Neural progenitor cell (in vitro differentiated cells): Measurements from ENCODE around the gene SEMA4D. TPM values are rescaled to one million over a fixed set of nuclear protein-coding genes. Genes with fewer than 3 reads are reported as not detected.

Experiments
- DNase-seq: peaks from one replicate; pipeline ENCODE4 v3.0.0-alpha.2; 2016; ENCODE audit warnings: low spot score
- H2AFZ ChIP-seq: fragments of 200-600 bp; sonication (generic); replicated peaks from 2 replicates; pipeline ENCODE4 v1.6.1; 2016; ENCODE audit warnings: antibody characterized with exemption
- H3F3A ChIP-seq: fragments of 200-600 bp; sonication (generic); 2 replicates; pipeline ENCODE4 v1.6.1; 2016; ENCODE audit warnings: antibody characterized with exemption, low read depth
- H3K27ac ChIP-seq: fragments of 200-600 bp; sonication (generic); 2 replicates; pipeline ENCODE4 v1.5.1; 2016; ENCODE audit warnings: mild to moderate bottlenecking
- H3K27me3 ChIP-seq: fragments of 200-600 bp; sonication (generic); 2 replicates; pipeline ENCODE4 v1.6.1; 2016; ENCODE audit warnings: mild to moderate bottlenecking, moderate library complexity
- H3K36me3 ChIP-seq: fragments of 200-600 bp; sonication (generic); 2 replicates; pipeline ENCODE4 v1.5.1; 2016
- H3K4me1 ChIP-seq: fragments of 200-600 bp; sonication (generic); 2 replicates; pipeline ENCODE4 v1.6.1; 2016; ENCODE audit warnings: mixed run types
- H3K4me2 ChIP-seq: fragments of 200-600 bp; sonication (generic); 2 replicates; pipeline ENCODE4 v1.6.1; 2016
- H3K4me3 ChIP-seq: fragments of 200-600 bp; sonication (generic); 2 replicates; pipeline ENCODE4 v1.5.1; 2016
- H3K79me2 ChIP-seq: fragments of 200-600 bp; sonication (generic); 2 replicates; pipeline ENCODE4 v1.6.1; 2016; ENCODE audit warnings: low read depth
- H3K9ac ChIP-seq: fragments of 200-600 bp; sonication (generic); 2 replicates; pipeline ENCODE4 v1.6.1; 2016
- H3K9me3 ChIP-seq: fragments of 200-600 bp; sonication (generic); 2 replicates; pipeline ENCODE4 v1.5.1; 2016; ENCODE audit warnings: low read depth
- H4K20me1 ChIP-seq: fragments of 200-600 bp; sonication (generic); 2 replicates; pipeline ENCODE4 v1.6.1; 2016; ENCODE audit warnings: low read depth
- H3K27ac Mint-ChIP-seq: 3 replicates; pipeline ENCODE4 v1.8.0; 2021; ENCODE audit warnings: mixed read lengths
- H3K27me3 Mint-ChIP-seq: 2 replicates; pipeline ENCODE4 v1.8.0; 2022; ENCODE audit warnings: low read depth, mild to moderate bottlenecking, inconsistent platforms, moderate library complexity, mixed read lengths; ENCODE audit not compliant: insufficient read depth
- H3K36me3 Mint-ChIP-seq: 3 replicates; pipeline ENCODE4 v1.8.0; 2021; ENCODE audit warnings: mixed read lengths
- H3K4me1 Mint-ChIP-seq: 3 replicates; pipeline ENCODE4 v1.8.0; 2021; ENCODE audit warnings: mixed read lengths
- H3K4me3 Mint-ChIP-seq: 3 replicates; pipeline ENCODE4 v1.8.0; 2021; ENCODE audit warnings: mild to moderate bottlenecking, moderate library complexity, mixed read lengths
- H3K9me3 Mint-ChIP-seq: 3 replicates; pipeline ENCODE4 v1.8.0; 2020; ENCODE audit warnings: mixed read lengths
- EZH2 ChIP-seq: fragments of 200-600 bp; sonication (generic); IDR thresholded peaks from 2 replicates; pipeline ENCODE4 v1.6.1; 2017; ENCODE audit warnings: antibody characterized with exemption, mild to moderate bottlenecking, moderate library complexity
- EZH2phosphoT487 ChIP-seq: fragments of 200-600 bp; sonication (generic); IDR thresholded peaks from 2 replicates; pipeline ENCODE4 v1.6.1; 2017; ENCODE audit warnings: antibody characterized with exemption
- total RNA-seq: library from RNA; depleted of rRNA; stranded (reverse); fragments of >200 nt; gene quantifications from 2 replicates; pipeline ENCODE4 v1.2.3, GENCODE V29; 2015; ENCODE audit warnings: low replicate concordance
- TF ChIP-seq, protein P1 (sequence below): fragments of 200-600 bp; sonication (generic); IDR thresholded peaks from 2 replicates; pipeline ENCODE4 v1.5.1; 2017; ENCODE audit warnings: antibody characterized with exemption, mild to moderate bottlenecking

SEMA4D gene
- total RNA-seq, 1 donor from 2014 or later, result 19.1 TPM

DNA sequence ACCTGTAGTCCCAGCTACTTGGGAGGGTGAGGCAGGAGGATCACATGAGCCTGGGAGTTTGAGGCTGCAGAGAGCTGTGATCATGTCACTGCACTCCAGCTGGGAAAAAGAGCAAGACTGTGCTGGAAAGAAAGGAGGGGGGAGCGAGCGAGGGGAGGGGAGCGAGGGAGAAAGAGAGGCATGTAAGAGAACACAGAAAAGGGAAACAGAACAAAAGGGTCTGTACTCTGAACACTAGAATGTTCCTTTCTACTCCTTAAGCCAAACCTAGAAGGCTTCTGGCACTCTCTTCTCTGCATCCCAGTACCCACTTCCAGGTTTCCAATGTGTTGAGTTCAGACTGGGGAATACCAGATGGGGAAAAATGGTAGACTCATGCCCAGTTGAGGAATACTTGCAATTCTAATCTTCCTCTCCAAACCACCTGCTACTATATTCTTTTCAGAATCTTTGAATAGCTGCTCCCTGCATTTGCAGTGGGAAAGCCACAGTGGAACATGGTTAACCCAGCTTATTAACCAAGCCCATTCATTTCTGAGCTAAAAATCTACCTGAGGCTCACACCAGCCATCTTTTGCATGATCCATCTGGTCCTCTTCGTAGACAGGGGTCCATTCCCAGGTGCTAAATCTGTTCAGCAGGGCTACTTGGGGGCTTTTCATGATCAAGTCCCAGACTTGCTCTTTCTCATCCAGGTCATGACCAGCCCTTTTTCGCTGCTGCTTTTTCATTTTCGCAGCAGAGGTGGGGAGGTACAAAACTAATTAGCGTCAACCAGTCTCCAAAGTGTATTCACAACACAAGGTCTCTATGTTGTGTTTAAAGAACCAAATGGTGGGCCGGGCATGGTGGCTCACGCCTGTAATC is 34.9 kb downstream of the SEMA4D start:
- Histone ChIP-seq H3K4me1 (peaks cover 34% of the 10 kb centered on the region), H4K20me1 (peaks cover 76% of the 10 kb centered on the region), H3K36me3 (no peaks in the 10 kb centered on the region), H3K27ac (no peak overlapping the region), H3K9me3 (no peaks in the 10 kb centered on the region), H3K4me3 (no peak overlapping the region), H3K4me2 (no peak overlapping the region), H3F3A (peaks cover 21% of the 10 kb centered on the region), H3K79me2 (peaks cover 69% of the 10 kb centered on the region), H3K9ac (no peak overlapping the region), H2AFZ (no peak overlapping the region), H3K27me3 (no peaks in the 10 kb centered on the region)
- H3K27ac Mint-ChIP-seq, result no peak overlapping the region
- peaks cover 3% of the 10 kb centered on the region for H3K36me3 Mint-ChIP-seq
- H3K4me3 Mint-ChIP-seq, result no peak overlapping the region
- TF ChIP-seq EZH2 (no peak), EZH2phosphoT487 (no peak)
- TF ChIP-seq, protein P1, sequence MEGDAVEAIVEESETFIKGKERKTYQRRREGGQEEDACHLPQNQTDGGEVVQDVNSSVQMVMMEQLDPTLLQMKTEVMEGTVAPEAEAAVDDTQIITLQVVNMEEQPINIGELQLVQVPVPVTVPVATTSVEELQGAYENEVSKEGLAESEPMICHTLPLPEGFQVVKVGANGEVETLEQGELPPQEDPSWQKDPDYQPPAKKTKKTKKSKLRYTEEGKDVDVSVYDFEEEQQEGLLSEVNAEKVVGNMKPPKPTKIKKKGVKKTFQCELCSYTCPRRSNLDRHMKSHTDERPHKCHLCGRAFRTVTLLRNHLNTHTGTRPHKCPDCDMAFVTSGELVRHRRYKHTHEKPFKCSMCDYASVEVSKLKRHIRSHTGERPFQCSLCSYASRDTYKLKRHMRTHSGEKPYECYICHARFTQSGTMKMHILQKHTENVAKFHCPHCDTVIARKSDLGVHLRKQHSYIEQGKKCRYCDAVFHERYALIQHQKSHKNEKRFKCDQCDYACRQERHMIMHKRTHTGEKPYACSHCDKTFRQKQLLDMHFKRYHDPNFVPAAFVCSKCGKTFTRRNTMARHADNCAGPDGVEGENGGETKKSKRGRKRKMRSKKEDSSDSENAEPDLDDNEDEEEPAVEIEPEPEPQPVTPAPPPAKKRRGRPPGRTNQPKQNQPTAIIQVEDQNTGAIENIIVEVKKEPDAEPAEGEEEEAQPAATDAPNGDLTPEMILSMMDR, result no peak
- H3K4me1 Mint-ChIP-seq, result peaks cover 58% of the 10 kb centered on the region
- DNase-seq, result no peak
- no peaks in the 10 kb centered on the region for H3K27me3 Mint-ChIP-seq
- H3K9me3 Mint-ChIP-seq, result no peaks in the 10 kb centered on the region

- H3K36me3 Mint-ChIP-seq, result peaks cover 3% of the 10 kb centered on the region
- no peak overlapping the region for H3K9ac ChIP-seq
- peaks cover 21% of the 10 kb centered on the region for H3F3A ChIP-seq
- no peak overlapping the region for H2AFZ ChIP-seq
- no peaks in the 10 kb centered on the region for H3K36me3 ChIP-seq
- H3K27me3 Mint-ChIP-seq, result no peaks in the 10 kb centered on the region
- no peak for DNase-seq
- no peaks in the 10 kb centered on the region for H3K9me3 Mint-ChIP-seq
- H3K27ac Mint-ChIP-seq, result no peak overlapping the region
- peaks cover 56% of the 10 kb centered on the region for H3K4me1 Mint-ChIP-seq
- no peak overlapping the region for H3K27ac ChIP-seq
- H3K79me2 ChIP-seq, result peaks cover 70% of the 10 kb centered on the region
- H3K4me2 ChIP-seq, result no peak overlapping the region
- H3K27me3 ChIP-seq, result no peaks in the 10 kb centered on the region
- H3K4me3 ChIP-seq, result no peak overlapping the region
- H3K4me1 ChIP-seq, result peaks cover 29% of the 10 kb centered on the region
- H3K4me3 Mint-ChIP-seq, result no peak overlapping the region
- H3K9me3 ChIP-seq, result no peaks in the 10 kb centered on the region
- TF ChIP-seq EZH2phosphoT487 (no peak), EZH2 (no peak)
- H4K20me1 ChIP-seq, result peaks cover 80% of the 10 kb centered on the region
Observed at GRCh38 chr9:89462199-89462598, 35.7 kb downstream of the SEMA4D start.

- H3K36me3 Mint-ChIP-seq, result no peaks in the 10 kb centered on the region
- no peaks in the 10 kb centered on the region for H3K9me3 ChIP-seq
- peaks cover 21% of the 10 kb centered on the region for H3F3A ChIP-seq
- no peaks in the 10 kb centered on the region for H3K27me3 Mint-ChIP-seq
- H3K4me3 ChIP-seq, result no peak overlapping the region
- no peak overlapping the region for H3K4me3 Mint-ChIP-seq
- H3K79me2 ChIP-seq, result peaks cover 69% of the 10 kb centered on the region
- no peaks in the 10 kb centered on the region for H3K27me3 ChIP-seq
- peaks cover 29% of the 10 kb centered on the region for H3K4me1 ChIP-seq
- TF ChIP-seq EZH2 (no peak), EZH2phosphoT487 (no peak)
- TF ChIP-seq, protein P1, result no peak
- no peak overlapping the region for H2AFZ ChIP-seq
- peaks cover 76% of the 10 kb centered on the region for H4K20me1 ChIP-seq
- H3K9me3 Mint-ChIP-seq, result no peaks in the 10 kb centered on the region
- DNase-seq, result no peak
- no peaks in the 10 kb centered on the region for H3K36me3 ChIP-seq
- no peak overlapping the region for H3K27ac ChIP-seq
- no peak overlapping the region for H3K4me2 ChIP-seq
- H3K4me1 Mint-ChIP-seq, result peaks cover 55% of the 10 kb centered on the region
- H3K9ac ChIP-seq, result no peak overlapping the region
- no peak overlapping the region for H3K27ac Mint-ChIP-seq
Observed at GRCh38 chr9:89461265-89461664, 36.6 kb downstream of the SEMA4D start.

DNA sequence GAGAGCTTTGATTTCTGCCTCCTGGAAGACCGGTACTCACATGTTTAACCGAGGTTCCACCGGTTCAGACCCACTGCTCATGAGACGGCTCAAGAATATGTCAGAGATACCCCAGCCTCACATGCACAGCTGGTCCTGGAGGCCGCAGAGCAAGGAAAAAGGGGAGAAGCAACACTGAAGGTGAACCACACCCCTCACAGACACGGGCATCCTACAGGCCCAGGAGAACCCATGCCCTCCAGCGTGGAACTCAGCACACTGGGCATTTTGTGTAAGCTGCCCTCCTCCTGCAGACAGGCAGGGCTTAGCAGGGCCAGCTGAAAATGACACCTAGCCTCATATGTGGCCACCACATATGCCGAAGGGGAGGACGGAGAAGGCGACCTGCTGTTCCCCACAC is 37.4 kb downstream of the SEMA4D start:
- no peaks in the 10 kb centered on the region for H3K9me3 ChIP-seq
- no peak overlapping the region for H2AFZ ChIP-seq
- peaks cover 69% of the 10 kb centered on the region for H3K79me2 ChIP-seq
- no peak for DNase-seq
- Mint-ChIP-seq H3K27me3 (no peaks in the 10 kb centered on the region), H3K4me3 (no peak overlapping the region), H3K27ac (no peak overlapping the region), H3K36me3 (peaks cover 2% of the 10 kb centered on the region), H3K4me1 (peaks cover 57% of the 10 kb centered on the region), H3K9me3 (no peaks in the 10 kb centered on the region)
- peaks cover 69% of the 10 kb centered on the region for H4K20me1 ChIP-seq
- no peak for TF ChIP-seq EZH2phosphoT487
- H3K27me3 ChIP-seq, result no peaks in the 10 kb centered on the region
- H3F3A ChIP-seq, result peaks cover 21% of the 10 kb centered on the region
- H3K4me1 ChIP-seq, result peaks cover 29% of the 10 kb centered on the region
- no peaks in the 10 kb centered on the region for H3K36me3 ChIP-seq
- H3K9ac ChIP-seq, result no peak overlapping the region
- H3K4me2 ChIP-seq, result no peak overlapping the region
- no peak overlapping the region for H3K27ac ChIP-seq
- no peak overlapping the region for H3K4me3 ChIP-seq
